ENCODE data around the gene CD81. TPM values are rescaled to one million over a fixed set of nuclear protein-coding genes. Genes with fewer than 3 reads are reported as not detected.

Gene CD81
- total and polyA plus RNA-seq, 2 experiments from 2014 or later, result 67.6 to 434 TPM

DNA sequence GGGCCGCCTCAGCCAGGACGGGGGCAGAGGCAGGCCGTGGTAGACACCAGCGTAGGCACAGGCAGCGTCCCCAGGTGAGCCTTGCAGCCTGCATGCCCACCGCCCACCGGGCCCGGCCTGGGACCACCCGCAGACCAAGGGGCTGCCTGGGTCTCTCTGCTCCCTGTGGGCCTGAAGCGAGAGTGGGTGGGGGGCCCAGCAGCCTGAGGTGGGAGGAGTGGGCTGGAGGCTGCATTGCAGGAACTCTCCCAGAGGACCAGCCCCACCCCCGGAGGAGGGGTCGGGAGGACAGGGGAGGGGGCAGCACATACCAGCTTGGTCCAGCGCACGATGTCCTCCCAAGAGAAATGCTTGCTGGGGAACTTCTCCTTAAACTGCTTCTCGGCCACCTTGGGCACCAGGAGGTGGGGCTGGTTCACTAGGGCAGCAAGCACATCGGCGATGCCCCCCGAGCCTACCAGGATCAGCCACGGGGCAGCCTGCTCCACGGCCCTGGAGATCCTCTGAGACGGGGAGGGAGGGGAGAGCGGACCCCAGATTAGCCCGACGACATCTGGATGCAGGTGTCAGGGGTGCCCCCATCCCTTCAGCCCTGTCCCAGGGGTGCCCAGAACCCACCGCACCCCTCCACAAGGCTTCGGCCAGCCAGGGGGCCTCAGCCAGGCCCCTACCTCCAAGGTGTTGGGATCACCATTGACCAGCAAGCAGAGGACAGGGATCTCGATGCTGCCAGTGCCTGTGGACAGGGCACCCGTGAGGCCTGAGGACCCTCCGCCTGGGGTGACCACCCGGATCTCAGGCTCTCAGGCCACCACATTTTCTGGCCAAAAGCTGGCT, 41.0 kb downstream of the CD81 start:
- 48 to 49% methylated on average over 24 to 25 of the region's 30 CpGs for WGBS, 2 experiments (ENCODE audit: low coverage in 1 of 2, low lambda C conversion rate in 2 of 2, missing lambda C conversion rate in 2 of 2)
- in situ Hi-C loops (cut with MboI), result no loop called here
- no peak overlapping the region for H2AFZ ChIP-seq

DNA sequence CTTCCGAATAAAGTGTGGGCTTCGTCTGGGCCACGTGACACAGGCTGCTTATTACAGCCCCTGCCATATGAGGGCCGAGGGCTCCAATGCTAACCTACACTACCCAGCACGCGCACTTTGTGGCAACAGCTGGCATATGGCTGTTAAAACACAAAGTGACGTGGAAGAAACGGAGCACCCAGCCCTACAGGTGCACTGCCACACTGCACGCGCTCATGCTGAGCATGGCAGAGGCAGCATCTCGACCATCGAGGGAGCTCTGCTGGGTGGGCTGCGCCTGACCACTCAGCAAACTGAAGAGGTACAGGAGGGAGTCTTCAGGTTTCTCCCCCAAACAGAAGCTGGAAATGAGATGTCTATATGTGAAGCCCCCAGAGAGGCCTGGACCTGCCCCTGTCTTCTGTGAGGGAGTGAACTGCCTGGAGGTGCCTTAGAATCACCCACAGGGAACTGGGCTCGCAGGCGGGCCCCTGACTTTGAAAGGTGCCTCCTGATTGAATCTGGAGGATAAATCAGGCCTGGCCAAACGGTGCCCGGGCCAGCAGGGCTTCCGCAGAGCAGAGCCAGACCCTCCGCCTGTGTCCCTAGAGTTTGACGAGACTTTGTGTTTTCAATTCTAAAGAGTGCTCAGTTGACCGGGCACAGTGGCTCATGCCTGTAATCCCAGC, 41.7 kb downstream of the CD81 start:
- no peak for DNase-seq
- in situ Hi-C loops (cut with MboI), result no loop called here
- Histone ChIP-seq H3F3A (ENCODE audit: insufficient read depth) (no peaks in the 10 kb centered on the region), H3K4me2 (ENCODE audit: unreplicated experiment) (no peak overlapping the region), H2AFZ (no peak overlapping the region), H3K4me3 (no peak overlapping the region), H3K79me2 (ENCODE audit: insufficient read depth) (no peaks in the 10 kb centered on the region), H3K4me1 (ENCODE audit: insufficient read depth) (no peaks in the 10 kb centered on the region), H3K9me3 (ENCODE audit: low read depth) (no peaks in the 10 kb centered on the region), H3K9me2 (ENCODE audit: insufficient read depth) (no peaks in the 10 kb centered on the region), H3K27me3 (replicated peaks; ENCODE audit: insufficient read depth) (no peaks in the 10 kb centered on the region; the same call in 1 of the 2 replicates), H3K27ac (no peak overlapping the region), H4K20me1 (ENCODE audit: insufficient read depth) (no peaks in the 10 kb centered on the region), H3K36me3 (ENCODE audit: low read depth) (no peaks in the 10 kb centered on the region), H3K9ac (no peak overlapping the region)
- no peak for TF ChIP-seq EZH2 (IDR thresholded peaks at IDR 0.05; ENCODE audit: insufficient read depth, poor library complexity, severe bottlenecking)
- TF ChIP-seq EZH2phosphoT487 (IDR thresholded peaks at IDR 0.05; ENCODE audit: insufficient read depth, low read depth), result no peak
- 69 to 73% methylated on average over 21 of the region's 21 CpGs for WGBS, 2 experiments (ENCODE audit: low coverage in 1 of 2, low lambda C conversion rate in 2 of 2, missing lambda C conversion rate in 2 of 2)

More for the DNA sequence above, 41.0 kb downstream of the CD81 start:
- no peaks in the 10 kb centered on the region for H3K9me3 ChIP-seq (ENCODE audit: low read depth)
- no peaks in the 10 kb centered on the region; the same call in 1 of the 2 replicates for H3K27me3 ChIP-seq (replicated peaks; ENCODE audit: insufficient read depth)
- H3K4me2 ChIP-seq (ENCODE audit: unreplicated experiment), result no peak overlapping the region
- DNase-seq, result no peak
- H3K4me3 ChIP-seq, result no peak overlapping the region
- H3K4me1 ChIP-seq (ENCODE audit: insufficient read depth), result no peaks in the 10 kb centered on the region
- H3K9ac ChIP-seq, result no peak overlapping the region
- no peak overlapping the region for H3K27ac ChIP-seq
- H3K9me2 ChIP-seq (ENCODE audit: insufficient read depth), result no peaks in the 10 kb centered on the region
- TF ChIP-seq EZH2phosphoT487 (IDR thresholded peaks at IDR 0.05; ENCODE audit: insufficient read depth, low read depth) (no peak), EZH2 (IDR thresholded peaks at IDR 0.05; ENCODE audit: insufficient read depth, poor library complexity, severe bottlenecking) (no peak)
- H3F3A ChIP-seq (ENCODE audit: insufficient read depth), result no peaks in the 10 kb centered on the region
- H3K79me2 ChIP-seq (ENCODE audit: insufficient read depth), result no peaks in the 10 kb centered on the region
- no peaks in the 10 kb centered on the region for H3K36me3 ChIP-seq (ENCODE audit: low read depth)
- no peaks in the 10 kb centered on the region for H4K20me1 ChIP-seq (ENCODE audit: insufficient read depth)

DNA sequence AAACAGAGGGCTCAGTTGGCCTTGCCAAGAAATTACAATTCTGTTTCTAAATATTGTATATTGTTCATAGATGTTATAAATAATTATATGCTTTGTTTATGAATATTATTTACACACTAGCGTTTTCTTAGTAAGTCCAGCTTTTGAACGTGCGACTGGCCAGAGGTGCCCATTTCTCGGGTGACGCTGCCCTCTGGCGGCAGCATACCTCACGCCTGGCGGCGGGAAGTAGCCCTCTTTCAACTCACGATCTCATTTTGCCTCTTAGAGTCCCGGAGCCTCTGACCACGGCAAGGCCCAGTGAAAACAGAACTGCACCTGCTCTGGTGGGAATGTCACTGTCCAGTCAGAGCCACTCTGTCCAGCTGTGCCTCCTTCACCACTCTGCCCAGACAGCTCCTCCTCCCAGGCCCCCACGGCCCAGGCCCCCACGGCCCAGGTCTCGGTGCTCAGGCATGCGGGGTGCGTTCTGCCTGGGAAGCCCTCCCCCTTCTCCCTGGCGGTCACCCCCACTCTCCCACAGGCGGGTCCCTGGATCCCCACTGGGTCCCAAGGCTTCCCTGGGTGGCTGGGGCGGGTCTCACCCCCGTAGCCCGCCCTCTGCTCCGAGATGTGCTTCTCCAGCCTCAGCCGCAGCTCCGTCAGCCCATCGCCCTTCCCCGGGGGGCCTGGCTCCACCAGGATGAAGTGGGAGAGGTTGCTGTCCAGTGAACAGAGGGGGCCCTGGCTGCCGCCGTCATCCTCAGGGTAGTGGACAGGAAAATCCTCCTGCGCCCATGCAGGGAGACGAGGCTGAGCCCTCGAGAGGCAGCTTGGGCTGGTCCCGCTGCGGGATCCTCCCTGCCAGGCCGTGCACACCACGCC, 42.8 kb downstream of the CD81 start:
- no peaks in the 10 kb centered on the region for H4K20me1 ChIP-seq (ENCODE audit: insufficient read depth)
- no peaks in the 10 kb centered on the region for H3K79me2 ChIP-seq (ENCODE audit: insufficient read depth)
- H2AFZ ChIP-seq, result peak overlapping the region; percentile 74
- in situ Hi-C loops (cut with MboI), result loop anchor here (5.0 to 10.0 kb wide), 2 partner anchors 125 to 218 kb away; no protein-coding TSS in a partner anchor
- no peak overlapping the region for H3K9ac ChIP-seq
- WGBS, 2 experiments (ENCODE audit: low coverage in 1 of 2, low lambda C conversion rate in 2 of 2, missing lambda C conversion rate in 2 of 2), result 36 to 38% methylated on average over 30 to 35 of the region's 36 CpGs
- H3K36me3 ChIP-seq (ENCODE audit: low read depth), result no peaks in the 10 kb centered on the region
- H3F3A ChIP-seq (ENCODE audit: insufficient read depth), result no peaks in the 10 kb centered on the region
- H3K4me3 ChIP-seq, result no peak overlapping the region
- no peak overlapping the region for H3K4me2 ChIP-seq (ENCODE audit: unreplicated experiment)
- no peak for TF ChIP-seq EZH2 (IDR thresholded peaks at IDR 0.05; ENCODE audit: insufficient read depth, poor library complexity, severe bottlenecking)
- TF ChIP-seq EZH2phosphoT487 (IDR thresholded peaks at IDR 0.05; ENCODE audit: insufficient read depth, low read depth), result no peak
- H3K9me3 ChIP-seq (ENCODE audit: low read depth), result no peaks in the 10 kb centered on the region
- no peaks in the 10 kb centered on the region for H3K9me2 ChIP-seq (ENCODE audit: insufficient read depth)
- H3K27ac ChIP-seq, result no peak overlapping the region
- no peaks in the 10 kb centered on the region; the same call in 1 of the 2 replicates for H3K27me3 ChIP-seq (replicated peaks; ENCODE audit: insufficient read depth)
- H3K4me1 ChIP-seq (ENCODE audit: insufficient read depth), result no peaks in the 10 kb centered on the region
- DNase-seq, result peak; percentile 89
